Omental fat pad (tissue), 4 donors: ENCODE data around the gene ZFX. TPM values are rescaled to one million over a fixed set of nuclear protein-coding genes. Genes with fewer than 3 reads are reported as not detected.

Experiments
- ATAC-seq: fragments of 150-250 bp; one replicate; pipeline ENCODE4 v1.9.1; 2016; ENCODE audit warnings: mild to moderate bottlenecking, moderate library complexity; ENCODE audit not compliant: low FRiP score
- DNase-seq: peaks from one replicate; pipeline ENCODE4 v3.0.0-alpha.2; 2019; ENCODE audit warnings: low spot score
- total RNA-seq, 4 donors: library from RNA; depleted of rRNA; stranded (reverse); fragments of >200 nt; gene quantifications; one replicate each; pipeline ENCODE4 v1.1.0, GENCODE V29; 2016
- TF ChIP-seq, protein P1 (sequence below), 3 donors: fragments of 450-650 bp; IDR thresholded peaks; one replicate each; pipeline ENCODE4 v1.5.1; 2016 to 2017; ENCODE audit warnings: antibody characterized with exemption in 3 of 3, mild to moderate bottlenecking in 3 of 3, moderate library complexity in 2 of 3

Gene ZFX
- total RNA-seq, 4 donors from 2014 or later, result 40.4 to 78.2 (median 44.9) TPM

DNA sequence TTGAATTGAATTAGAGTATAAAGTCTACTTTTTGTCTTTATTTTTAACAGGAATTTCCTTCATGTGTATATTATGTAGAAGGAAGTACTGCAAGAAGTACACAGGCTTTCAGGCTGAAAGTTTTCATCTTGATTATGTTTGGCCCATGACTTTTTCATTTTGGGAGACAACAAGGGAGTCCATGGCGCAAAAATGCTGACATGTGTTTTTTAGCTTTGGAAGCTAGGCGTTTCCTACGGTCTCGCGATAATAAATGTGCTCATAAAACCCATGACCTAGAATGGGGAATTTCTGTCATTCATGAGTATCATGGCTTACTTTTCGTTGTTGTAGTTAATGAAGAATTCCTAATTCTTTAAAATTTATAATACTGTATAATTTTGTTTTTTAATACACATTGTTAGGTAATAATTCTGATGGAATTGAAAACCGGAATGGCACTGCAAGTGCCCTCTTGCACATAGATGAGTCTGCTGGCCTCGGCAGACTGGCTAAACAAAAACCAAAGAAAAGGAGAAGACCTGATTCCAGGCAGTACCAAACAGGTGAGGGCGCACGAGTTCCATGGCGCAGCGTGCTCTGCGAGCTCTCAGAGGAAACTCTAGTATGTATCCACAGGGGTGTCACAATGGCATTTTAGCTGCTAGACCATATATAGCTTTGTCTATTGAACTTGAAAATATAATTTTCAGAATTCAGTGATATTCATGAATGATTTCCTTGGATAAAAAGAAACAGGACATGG lies 59.1 kb downstream of the ZFX start:
- ATAC-seq, result no peak
- TF ChIP-seq, protein P1, sequence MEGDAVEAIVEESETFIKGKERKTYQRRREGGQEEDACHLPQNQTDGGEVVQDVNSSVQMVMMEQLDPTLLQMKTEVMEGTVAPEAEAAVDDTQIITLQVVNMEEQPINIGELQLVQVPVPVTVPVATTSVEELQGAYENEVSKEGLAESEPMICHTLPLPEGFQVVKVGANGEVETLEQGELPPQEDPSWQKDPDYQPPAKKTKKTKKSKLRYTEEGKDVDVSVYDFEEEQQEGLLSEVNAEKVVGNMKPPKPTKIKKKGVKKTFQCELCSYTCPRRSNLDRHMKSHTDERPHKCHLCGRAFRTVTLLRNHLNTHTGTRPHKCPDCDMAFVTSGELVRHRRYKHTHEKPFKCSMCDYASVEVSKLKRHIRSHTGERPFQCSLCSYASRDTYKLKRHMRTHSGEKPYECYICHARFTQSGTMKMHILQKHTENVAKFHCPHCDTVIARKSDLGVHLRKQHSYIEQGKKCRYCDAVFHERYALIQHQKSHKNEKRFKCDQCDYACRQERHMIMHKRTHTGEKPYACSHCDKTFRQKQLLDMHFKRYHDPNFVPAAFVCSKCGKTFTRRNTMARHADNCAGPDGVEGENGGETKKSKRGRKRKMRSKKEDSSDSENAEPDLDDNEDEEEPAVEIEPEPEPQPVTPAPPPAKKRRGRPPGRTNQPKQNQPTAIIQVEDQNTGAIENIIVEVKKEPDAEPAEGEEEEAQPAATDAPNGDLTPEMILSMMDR (IDR thresholded peaks at IDR 0.05), result no peak
- DNase-seq, result no peak

GRCh38 chrX:24210190-24210589 lies 60.7 kb downstream of the ZFX start:
- no peak for ATAC-seq

DNA sequence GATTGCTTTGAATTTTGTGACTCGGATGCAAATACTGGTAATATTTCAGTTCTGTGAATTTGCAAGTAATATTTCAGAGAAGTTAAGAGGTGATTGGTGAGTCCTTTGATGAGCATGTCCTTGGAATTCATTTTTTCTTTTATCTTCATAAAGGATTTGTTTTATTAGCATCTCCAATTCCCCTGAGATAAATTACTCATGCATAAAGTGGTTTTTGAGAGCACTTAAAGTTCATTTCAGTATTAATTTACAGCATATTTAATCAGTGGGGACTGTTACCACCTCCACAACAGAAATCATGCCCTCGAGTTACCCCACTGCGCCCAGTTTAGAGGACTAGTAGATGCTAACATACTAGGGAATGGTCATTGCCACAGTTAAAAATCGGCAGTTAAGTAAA lies 65.0 kb downstream of the ZFX start:
- TF ChIP-seq, protein P1 (IDR thresholded peaks at IDR 0.05), result no peak
- DNase-seq (no peak), ATAC-seq (no peak)

More at GRCh38 chrX:24210190-24210589, 60.7 kb downstream of the ZFX start:
- TF ChIP-seq, protein P1 (IDR thresholded peaks at IDR 0.05), result no peak
- no peak for DNase-seq

GRCh38 chrX:24215272-24215671 lies 65.7 kb downstream of the ZFX start:
- TF ChIP-seq, protein P1 (IDR thresholded peaks at IDR 0.05), result no peak
- no peak for DNase-seq
- ATAC-seq, result no peak

DNA sequence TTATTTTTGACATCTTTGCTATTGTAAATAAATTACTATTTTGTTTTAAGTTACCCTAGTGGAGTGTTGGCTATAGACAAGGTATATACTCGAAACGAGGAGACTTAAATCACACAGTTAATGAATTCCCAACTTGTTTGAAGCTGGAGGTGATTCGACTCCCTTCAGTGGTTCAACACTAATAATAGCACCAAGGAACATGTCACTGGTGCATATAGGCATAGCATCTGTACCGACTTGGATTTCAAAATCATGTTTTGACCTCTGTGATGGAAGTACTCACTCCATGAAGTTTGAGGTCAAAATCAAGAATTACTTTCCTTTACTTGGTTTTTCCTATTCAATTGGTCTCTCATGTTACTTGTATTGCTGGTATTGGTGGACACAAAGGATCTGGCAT lies 66.5 kb downstream of the ZFX start:
- ATAC-seq (no peak), DNase-seq (no peak)
- TF ChIP-seq, protein P1 (IDR thresholded peaks at IDR 0.05), result no peak

- DNase-seq (no peak), ATAC-seq (no peak)
- TF ChIP-seq, protein P1 (IDR thresholded peaks at IDR 0.05), result no peak
Measured at GRCh38 chrX:24216827-24217226, 67.3 kb downstream of the ZFX start.

- no peak for ATAC-seq
- DNase-seq, result no peak
Measured at GRCh38 chrX:24219320-24219719, 69.8 kb downstream of the ZFX start.

More at GRCh38 chrX:24219320-24219719, 69.8 kb downstream of the ZFX start:
- TF ChIP-seq, protein P1 (IDR thresholded peaks at IDR 0.05), result no peak
